ENCODE measurements around the gene BTNL2. TPM values are rescaled to one million over a fixed set of nuclear protein-coding genes. Genes with fewer than 3 reads are reported as not detected.
A peak's percentile ranks its signal among the peaks of the same experiment; 100 is the strongest.

BTNL2 gene
- total RNA-seq, 1 donor, result not detected

GRCh38 chr6:32402812-32403211 lies 4.2 kb downstream of the BTNL2 start:
- no peak overlapping the region for H3K4me3 ChIP-seq (ENCODE audit: low read depth, low read length)
- no peak for DNase-seq (ENCODE audit: low read depth)
- TF ChIP-seq CTCF (IDR thresholded peaks at IDR 0.05; ENCODE audit: insufficient read depth, low read depth, low read length), result no peak

DNA sequence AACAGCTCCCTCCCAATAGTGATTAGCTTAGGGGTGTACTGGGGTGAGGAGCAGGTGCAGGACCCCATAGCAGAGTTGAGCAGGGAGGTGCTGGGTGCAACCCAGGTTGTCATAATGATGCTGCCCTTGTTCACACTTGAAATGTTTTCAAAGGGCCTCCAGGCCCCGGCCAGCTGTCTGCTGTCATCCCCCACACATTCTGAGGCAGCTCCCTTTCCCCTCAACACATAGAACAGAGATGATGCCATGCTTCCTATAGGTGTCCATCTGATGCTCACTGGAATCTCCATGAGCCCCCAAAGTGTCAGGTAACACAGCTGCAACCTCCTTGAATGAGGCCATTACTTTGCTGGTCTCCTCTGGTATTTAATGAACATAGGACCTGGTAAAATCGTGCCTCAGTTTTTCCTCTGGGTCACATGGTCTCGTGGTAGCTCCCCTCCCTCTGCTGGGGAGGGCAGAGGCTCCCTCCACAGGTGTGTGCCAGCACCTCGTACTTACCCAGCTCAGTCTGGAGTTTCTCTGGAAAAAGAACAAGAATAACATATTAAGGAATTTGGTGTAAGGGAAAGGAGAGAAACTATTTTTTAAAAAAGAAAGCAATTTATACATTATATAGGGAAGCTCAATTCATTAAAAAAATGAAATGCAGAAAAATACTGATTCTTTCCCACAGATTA lies 5.6 kb downstream of the BTNL2 start:
- DNase-seq (ENCODE audit: low read depth), result no peak
- no peak for TF ChIP-seq CTCF (IDR thresholded peaks at IDR 0.05; ENCODE audit: insufficient read depth, low read depth, low read length)
- no peak overlapping the region for H3K4me3 ChIP-seq (ENCODE audit: low read depth, low read length)

DNA sequence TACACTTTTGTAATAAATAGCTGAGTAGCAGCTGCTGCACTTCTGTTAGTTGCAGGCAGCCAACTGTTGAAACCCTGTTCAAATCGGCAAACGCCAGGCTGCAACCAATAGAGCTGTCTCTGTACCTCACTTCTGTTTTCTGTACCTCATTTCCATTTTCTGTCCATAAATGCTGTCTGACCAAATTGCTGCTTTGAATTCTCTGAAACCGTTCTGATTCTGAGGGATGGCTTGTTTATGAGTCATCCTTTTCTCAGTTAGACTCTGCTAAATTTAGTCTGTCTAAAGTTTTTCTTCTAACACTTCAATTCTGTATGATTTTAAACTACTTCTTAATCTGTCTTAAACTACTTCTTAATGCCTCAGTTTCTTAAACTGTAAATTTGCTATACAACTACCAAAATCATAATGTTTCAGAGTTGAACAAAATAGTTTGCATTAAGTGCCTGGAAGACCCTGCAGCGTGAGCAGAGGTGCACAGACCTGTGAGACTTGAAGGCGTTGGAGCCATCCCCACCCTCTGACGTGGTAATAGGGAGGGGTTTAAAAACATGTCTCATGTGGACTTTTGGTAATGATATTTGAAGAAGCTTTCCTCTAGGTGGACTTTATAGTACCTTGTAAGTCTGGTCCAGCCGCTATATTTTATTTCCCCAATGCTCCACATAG lies 9.6 kb downstream of the BTNL2 start:
- DNase-seq (ENCODE audit: low read depth), result no peak
- no peak overlapping the region for H3K4me3 ChIP-seq (ENCODE audit: low read depth, low read length)
- no peak for TF ChIP-seq CTCF (IDR thresholded peaks at IDR 0.05; ENCODE audit: insufficient read depth, low read depth, low read length)

DNA sequence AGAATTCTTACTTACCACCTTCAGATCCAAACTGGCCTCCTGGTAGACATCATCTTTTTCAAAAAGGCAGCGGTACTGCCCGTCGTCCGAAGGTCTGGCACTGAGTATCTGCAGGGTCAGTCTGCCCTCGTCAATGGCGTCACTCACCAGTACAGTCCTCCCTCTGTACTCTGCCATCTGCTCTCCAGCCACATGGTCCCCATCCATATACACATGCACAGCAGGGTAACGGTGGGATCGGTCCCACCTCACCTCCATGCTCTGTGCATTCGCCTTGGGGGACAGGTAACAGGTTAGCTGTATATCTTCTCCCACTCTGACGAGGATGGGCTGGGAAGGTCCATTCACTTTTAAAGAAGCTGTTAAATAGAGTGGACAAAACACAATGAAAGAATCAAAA lies 11.0 kb downstream of the BTNL2 start:
- TF ChIP-seq CTCF (IDR thresholded peaks at IDR 0.05; ENCODE audit: insufficient read depth, low read depth, low read length), result no peak

DNA sequence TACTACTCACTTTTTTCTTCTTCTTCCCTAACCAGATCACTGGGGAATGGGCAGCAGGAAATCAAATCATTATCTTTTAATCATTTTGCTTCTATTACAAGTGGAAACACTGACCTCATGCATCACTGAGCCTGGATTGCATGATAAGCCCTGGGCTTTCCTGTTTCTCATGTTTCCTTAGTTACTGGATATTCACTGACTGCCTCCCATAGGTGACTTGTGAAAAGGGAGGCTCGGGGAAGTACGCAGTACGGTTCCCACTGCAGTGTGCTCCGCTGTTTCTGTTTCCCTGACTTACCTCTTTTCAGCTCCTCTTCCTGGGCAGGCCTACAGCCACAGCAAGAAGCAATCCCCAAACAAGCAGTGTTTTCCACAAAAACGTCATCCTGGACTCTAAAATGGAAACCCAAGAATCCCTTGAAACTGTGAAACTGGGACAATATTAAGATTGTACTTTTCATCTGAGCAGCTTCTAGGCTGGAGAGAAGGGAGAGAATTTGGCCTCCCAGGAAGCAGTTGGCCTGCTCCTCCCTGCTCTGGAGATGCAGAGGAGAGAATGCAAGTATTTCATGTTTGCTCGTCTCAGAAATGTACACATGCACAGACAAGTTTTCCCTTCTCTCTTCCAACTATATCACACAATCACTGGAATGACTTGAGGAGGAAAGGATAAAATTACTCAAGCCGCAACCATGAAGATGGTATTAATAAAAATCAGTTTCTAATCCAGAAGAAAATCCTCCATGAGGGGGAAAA lies 13.1 kb downstream of the BTNL2 start:
- no peak for TF ChIP-seq CTCF (IDR thresholded peaks at IDR 0.05; ENCODE audit: insufficient read depth, low read depth, low read length)
- peak; percentile 4 for DNase-seq (ENCODE audit: low read depth)

More for the DNA sequence above, 11.0 kb downstream of the BTNL2 start:
- H3K4me3 ChIP-seq (ENCODE audit: low read depth, low read length), result no peak overlapping the region
- no peak for DNase-seq (ENCODE audit: low read depth)

GRCh38 chr6:32391505-32391904 lies 15.5 kb downstream of the BTNL2 start:
- DNase-seq (ENCODE audit: low read depth), result no peak
- H3K4me3 ChIP-seq (ENCODE audit: low read depth, low read length), result no peak overlapping the region
- TF ChIP-seq CTCF (IDR thresholded peaks at IDR 0.05; ENCODE audit: insufficient read depth, low read depth, low read length), result no peak

More for the DNA sequence above, 13.1 kb downstream of the BTNL2 start:
- H3K4me3 ChIP-seq (ENCODE audit: low read depth, low read length), result no peak overlapping the region

All from fibroblast of villous mesenchyme (primary cell).